IPS DF 19.7 (cell line): Measurements from ENCODE around the gene DTWD2.
"Not testable (repeated sequence)": the region's sequence is repeated elsewhere in the genome, so short reads cannot be mapped to it uniquely, and the experiment has no call there.

Source experiments
- DNase-seq: peaks from one replicate; pipeline ENCODE4 v3.0.0-alpha.2; 2013; ENCODE audit warnings: low read depth, low spot score

Gene DTWD2

DNA sequence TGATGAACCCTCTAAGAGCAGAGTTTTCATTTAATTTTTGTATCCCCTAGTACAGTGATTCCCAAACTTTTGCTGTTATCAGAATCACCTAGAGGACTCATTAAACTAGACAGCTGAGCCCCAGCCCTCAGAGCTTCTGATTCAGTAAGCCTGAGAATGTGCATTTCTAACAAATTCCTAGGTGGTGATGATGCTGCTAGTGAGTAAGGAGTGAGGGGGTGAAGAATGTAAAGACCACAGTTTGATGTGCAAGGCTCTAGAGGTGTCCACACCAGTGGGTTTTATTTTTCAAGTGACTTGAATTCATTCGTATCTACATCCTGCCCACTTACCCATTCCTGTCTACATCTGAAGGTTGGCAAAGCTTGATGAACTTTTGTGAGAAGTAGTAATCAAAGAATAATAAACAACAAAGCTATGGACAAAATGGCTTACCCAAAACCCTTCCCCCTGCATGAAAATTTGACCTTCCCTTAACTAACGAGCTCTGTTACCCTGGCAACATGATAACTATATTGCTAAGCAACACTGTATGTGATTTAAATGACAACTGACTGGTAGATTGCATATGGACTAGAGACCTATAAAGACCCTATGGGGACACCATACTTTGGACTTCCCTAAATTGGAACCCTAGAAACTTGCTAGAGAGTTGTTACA is 35.2 kb downstream of the DTWD2 start:
- no peak for DNase-seq

DNA sequence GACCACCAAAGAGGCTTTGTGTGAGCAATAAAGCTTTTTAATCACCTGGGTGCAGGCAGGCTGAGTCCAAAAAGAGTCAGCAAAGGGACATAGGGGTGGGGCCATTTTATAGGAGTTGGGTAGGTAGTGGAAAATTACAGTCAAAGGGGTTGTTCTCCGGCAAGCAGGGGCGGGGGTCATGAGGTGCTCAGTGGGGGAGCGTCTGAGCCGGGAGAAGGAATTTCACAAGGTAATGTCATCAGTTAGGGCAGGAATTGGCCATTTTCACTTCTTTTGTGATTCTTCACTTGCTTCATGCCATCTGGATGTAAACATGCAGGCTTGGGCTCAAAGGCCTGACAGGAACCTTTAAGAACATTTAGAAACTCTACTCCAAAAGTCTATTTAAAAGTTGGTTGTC is 36.0 kb downstream of the DTWD2 start:
- DNase-seq = not testable (repeated sequence)

DNA sequence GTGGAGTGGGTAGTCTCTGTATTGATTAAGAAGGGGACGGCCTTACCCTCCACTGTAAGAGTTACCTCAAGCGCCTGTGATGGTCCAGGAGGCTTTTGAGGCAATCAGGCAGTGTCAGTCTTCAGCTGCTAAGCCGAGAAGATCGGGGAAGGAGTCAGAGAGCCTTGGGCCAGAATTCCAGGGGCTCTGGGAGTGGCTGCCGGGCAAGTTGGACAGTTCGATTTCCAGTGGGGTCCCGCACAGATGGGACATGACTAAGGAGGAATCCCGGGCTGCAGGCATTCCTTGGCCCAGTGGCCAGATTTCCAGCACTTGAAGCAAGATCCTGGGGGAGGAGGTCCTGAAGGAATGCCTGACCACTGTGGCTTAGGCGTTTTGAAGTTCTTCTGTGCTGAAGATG is 38.0 kb downstream of the DTWD2 start:
- not testable (repeated sequence) for DNase-seq

DNA sequence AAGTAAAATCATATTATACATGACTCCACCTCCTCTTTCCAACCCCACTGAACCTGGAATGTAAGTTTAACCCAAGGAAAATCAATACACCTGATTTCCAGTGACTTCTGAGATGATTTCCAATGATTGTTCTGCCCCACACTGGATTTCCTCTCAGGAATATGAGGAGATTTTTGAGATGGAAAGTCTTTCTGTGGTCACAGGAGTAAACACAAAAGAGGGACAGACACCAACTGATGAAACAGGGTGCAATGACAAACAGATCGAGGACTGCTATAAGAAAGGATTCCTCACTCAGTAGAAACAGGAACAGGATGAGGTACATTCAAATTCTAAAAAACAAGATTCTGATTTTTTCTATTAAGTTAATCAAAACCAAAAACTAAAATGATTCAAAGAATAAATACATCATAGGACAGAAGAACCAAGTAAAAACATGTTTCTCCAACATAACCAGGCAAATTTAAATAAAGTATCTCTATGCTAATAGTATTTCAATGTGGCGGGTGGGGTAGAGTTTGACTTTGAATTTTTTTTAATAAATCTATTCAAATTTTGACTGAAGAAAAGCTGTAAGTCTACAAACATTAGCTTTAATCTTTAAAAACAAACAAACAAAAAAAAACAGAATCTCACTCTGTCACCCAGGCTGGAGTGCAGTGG is 42.1 kb downstream of the DTWD2 start:
- no peak for DNase-seq

DNA sequence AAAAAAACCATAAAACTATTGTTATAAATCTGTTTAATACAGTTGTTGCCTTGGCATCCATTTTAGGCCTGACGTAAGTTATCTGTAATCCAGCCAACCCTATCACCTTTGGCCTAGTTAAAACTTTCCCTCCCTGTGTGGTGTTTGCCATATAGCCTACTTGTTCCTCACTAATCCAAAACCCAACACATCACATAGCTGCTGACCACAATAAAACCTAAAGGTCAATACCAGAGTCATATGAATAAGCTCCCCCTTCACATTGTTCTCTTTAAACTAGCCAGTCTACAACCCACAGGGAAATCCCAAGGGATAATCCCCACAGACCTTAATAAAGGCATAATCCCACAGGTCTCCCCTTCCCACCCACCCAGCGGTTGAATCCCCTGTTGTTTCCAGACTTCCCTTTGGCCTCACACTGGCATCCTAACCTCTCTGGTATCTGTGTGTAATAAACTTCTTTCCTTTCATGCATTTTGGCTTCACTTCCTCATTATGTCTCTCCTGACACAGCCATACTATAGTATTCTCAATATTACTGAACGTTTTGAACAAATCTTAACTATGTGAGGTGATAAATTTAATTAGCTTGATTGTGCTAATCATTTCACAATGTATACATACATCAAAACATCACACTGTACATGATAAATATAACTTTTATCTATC is 50.8 kb downstream of the DTWD2 start:
- no peak for DNase-seq

DNA sequence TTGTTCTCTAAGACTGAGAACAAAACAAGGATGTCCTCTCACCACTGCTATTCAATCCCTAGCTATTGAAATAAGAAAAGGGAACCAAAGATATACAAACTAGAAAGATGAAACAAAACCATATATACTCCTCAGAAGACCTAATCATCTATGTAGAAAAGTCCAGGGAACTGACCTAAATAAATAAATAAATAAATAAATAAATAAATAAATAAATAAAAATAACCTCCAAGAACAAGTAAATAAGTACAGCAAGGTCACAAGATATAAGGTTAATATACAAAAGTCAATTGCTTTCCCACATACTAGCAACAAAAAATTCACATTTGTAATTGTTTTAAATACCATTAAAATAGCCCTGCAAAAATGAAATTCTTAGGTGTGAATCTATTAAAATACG is 54.6 kb downstream of the DTWD2 start:
- no peak for DNase-seq

DNA sequence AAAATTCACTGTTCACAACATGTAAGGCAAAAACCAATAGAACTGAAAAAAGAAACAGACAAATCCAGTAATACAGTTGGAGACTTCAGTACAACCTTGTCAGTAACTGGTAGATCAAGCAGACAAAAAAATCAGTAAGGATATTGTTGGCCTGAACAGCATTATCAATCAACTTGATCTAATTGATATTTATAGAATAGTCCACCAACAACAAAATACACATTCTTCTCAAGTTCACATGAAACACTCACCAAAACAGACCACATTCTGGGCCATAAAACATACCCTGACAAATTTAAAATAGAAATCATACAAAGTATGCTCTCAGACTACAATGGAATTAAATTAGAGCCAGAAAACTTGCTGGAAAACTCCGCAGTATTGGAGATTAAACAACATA is 56.8 kb downstream of the DTWD2 start:
- DNase-seq = no peak

DNA sequence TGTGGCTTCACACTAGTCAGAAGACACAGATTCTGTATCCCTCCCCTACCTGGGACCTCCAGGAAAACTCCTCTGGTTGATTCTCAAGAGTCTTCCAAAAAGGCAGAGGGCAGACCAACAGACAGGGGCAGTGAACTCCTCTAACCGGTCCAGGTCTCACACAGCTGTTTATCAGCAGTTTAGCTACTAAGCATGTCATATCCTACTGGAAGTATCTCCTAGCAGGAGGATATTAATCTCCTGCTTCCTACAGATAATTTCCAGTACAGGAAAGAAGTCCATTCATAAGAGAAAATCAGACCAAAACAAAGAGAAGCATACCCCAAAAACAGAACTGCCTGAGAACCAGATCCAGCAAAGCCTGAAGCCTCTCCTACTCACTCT is 64.3 kb downstream of the DTWD2 start:
- DNase-seq = no peak

DNA sequence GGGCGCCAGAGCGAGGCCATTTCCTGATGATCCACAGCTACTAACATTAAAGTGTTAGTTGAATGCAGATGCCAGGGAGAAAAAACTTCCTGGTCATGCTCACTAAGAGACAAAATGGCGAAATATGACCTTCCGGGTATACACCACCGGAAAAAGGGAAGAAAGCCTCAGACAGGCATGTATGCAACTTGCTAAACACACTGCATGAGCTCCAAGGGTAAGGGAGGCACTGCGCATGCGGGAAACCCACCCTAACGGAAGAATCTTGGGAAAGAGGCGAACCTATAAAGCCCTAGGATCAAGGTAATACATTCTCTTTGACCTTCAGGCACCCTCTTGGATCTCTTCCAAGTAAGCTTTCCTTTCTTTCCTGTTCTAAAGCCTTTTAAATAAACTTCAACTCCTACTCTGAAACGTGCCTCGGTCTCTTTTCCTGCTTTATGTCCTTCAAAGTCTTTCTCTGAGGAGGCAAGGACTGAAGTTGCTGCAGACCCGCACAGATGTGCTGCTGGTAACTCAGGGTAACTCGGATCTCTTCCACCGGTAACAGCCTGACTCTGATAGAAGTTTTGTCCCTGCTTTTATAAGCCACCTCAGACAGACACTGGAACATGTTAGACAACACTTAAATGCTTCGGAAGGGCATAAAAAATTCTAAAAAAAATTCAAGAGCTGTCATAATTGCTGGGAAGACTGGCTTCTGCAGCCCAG is 64.9 kb downstream of the DTWD2 start:
- no peak for DNase-seq

DNA sequence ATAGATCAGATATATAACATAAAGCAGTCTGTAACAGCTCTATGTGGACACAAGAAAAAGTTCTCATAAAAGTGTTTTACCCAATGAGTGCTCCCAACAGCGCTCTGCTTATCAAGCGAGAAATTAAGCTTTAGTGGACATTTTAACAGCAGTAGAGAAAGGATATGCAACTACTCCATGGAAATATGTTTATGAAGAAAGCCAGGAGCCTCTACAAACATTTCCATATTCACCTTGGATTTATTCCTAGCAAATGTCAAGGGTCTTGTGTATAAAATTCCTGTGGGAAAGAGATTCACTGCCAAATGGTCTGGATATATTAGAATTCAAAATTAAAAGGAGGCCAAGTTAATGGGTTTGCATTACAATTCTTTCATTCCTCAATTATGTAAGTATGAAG is 66.5 kb downstream of the DTWD2 start:
- DNase-seq = no peak

DNA sequence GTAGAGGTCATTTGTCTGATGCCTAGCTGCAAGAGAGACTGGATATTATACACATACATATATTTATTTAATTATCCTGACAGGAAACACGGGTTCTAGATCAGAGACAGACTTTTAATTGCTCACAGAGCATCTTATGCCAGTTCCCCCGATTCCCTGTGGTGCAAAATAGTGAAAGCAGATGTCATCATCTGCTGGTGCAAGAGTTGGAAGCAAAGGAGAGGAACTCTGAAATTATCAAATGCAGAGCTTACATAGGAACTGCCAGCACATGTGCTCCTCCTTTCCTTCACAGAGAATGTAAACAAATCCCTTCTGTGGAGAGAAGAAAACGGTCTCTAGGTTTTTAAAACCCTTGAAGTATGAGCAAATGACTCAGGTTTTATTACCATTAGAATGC is 69.3 kb downstream of the DTWD2 start:
- no peak for DNase-seq

DNA sequence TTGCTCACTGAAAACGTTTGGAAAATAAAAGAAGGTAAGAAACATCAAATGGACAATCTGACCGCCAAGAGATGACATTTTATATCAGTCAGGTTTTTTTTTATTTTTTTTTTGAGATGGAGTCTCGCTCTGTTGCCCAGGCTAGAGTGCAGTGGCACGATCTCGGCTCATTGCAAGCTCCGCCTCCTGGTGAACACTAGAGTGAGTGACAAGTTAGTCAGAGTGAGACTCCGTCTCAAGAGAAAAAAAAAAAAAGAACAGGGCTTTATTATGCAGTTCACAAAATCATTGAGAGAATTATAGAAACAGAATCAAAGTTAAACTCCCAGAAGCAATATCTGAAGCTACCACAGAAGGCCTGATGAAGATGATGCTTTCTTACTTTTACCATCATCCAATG is 70.1 kb downstream of the DTWD2 start:
- DNase-seq = no peak

DNA sequence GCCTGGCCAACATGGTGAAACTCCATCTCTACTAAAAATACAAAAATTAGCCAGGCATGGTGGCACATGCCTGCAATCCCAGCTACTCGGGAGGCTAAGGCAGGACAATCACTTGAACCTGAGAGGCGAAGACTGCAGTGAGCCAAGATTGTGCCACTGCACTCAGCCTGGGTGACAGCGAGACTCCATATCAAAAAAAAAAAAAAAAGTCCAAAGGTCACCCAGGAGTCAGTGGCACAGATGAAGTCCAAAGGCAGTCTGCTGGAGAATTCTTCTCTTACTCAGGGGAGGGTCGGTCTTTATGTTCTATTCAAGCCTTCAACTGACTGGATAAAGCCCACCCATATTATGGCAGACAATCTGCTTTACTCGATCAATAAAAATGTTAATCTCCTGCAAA is 80.8 kb downstream of the DTWD2 start:
- not testable (repeated sequence) for DNase-seq

DNA sequence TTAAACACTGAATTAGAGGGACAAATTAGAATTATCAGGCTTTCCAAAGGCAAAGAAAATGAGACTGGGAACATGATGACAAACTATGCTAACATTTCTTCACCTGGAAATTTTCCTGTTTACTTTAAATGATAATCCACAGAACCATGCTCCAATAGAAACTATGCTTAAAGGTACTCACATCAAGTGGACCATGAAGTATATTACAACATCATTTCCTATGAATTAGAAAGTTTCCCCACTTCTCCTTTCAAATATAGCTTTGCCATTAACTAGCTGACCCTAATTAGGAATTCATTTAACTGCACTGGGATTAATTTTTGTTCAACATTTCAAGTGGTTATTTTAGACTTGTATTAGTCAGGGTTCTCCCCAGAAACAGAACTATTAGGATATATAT is 81.4 kb downstream of the DTWD2 start:
- DNase-seq = no peak

DNA sequence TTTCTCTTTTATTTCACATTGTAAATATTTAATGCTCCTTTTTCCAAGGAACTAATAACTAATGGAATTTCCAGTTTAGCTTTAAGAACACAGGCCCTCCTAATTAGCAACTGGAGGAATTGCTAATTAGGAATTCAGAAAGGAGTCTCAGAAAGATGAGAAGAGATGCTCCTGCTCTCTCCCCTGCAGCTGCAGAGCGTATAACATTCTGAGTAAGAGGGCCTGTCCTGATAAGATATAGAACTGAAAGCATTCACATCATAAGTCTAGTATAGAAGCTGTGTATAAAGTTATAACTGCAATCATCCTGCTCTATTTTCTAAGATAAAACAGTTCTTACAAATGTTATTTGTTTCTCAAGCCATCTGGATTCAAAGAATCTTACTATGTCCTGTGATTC is 83.2 kb downstream of the DTWD2 start:
- DNase-seq = no peak

DNA sequence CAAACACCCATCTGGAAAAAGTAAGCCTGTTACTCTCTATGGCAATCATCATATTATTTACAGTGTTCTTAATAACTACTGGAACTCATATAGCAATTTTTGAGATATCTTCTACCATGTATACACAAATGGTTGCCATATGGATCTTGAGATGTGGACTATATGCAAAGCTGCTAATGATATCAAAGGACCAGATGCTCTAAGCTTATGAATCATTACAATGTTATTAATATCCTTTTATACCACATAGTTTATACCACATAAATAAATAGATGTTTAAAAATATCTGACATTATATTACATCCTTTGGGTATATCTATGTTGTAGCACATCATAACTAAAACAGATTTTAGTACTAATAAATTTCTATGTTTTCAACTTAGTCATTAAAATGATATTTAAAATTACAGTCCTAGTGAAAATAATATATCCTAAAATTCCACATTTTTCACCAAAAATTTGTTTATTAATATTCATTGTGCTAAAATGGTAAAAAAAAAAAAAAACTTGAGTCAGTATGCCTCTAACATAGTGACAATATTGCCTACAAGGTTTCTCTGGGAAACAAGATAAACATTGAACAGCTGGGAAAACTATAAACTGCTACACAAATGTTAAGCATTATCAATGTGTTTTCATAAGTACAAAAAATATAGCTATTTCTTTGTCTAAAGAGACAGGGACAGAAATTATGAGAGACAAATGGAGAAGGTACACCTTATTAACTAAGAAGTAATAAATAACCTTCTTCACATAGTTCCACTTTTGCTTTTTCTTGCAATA is 85.5 kb downstream of the DTWD2 start:
- no peak for DNase-seq

DNA sequence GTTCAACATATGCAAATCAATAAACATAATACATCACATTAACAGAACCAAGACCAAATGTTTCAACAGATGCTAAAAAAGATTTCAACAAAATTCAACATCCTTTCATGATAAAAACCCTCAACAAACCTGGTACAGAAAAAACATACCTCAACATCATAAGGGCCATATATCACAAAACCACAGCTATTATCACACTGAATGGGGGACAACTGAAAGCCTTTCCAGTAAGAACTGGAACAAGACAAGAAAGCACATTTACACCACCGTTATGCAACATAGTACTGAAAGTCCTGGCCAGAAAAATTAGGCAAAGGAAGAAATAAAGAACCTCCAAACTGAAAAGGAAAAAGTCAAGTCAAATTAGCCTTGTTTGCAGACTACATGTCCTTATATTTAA is 93.6 kb downstream of the DTWD2 start:
- no peak for DNase-seq

DNA sequence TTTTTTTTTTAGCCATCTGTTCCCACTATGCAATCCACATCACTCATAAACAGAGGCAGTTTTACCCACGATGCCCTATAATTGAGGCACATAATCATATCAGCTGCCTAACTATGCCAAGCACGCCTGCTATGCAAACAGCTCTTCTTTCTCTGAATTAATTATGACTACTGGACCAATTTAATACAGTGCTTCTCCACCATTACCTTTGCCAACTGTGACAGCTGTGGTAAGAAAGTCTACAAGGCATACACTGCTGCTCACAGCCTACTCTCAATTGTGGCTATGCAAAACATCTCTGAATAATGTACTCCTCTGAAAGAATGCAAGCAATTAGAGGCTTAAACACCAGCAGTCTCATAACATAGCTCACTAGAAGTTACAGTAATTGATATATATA is 97.1 kb downstream of the DTWD2 start:
- no peak for DNase-seq

DNA sequence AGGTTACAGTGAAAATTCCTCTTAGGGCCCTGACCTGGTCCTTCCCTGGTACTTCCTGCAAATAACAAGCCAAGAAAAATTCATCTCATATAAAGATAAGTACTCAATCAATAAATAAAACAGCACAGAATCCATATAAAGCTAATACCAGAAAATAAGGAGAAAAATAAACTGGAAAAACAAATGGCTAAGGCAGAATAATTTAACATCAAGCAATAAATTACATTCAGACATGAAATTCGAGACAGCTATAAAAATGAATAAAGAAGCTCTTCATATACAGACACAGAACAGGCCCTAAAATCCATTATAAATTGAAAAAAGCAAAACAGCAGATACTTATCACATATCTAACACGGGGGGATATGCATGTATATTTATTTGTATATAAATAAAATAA is 99.2 kb downstream of the DTWD2 start:
- DNase-seq = no peak

DNA sequence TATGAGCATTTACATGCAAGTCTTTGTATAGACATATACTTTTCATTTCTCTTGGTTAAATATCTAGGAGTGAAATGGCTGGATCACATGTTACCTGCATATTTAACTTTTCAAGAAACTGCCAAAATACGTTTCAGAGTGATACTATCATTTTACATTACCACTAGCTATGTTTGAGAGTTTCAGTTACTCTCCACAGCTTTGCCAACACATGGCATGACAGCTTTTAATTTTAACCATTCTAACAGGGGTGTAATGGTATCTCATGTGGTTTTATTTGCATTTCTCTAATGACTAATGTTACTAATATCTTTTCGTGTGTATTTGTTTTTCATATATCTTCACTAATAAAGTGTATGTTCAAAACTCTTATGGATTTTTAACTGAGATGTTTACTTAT is 99.8 kb downstream of the DTWD2 start:
- DNase-seq = no peak

DNA sequence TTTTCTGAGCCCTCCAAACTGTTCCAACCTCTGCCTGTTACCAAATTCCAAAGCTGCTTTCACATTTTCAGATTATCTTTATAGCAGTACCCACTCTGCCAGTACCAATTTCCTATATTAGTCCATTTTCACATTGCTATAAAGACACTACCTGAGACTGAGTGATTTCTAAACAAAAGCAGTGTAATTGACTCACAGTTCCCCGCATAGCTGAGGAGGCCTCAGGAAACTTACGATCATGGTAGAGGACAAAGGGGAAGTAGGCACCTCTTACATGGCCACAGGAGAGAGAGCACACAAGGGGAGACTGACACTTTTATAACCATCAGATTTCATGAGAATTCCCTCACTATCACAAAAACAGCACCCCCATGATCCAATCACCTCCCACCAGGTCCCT is 105.0 kb downstream of the DTWD2 start:
- no peak for DNase-seq

DNA sequence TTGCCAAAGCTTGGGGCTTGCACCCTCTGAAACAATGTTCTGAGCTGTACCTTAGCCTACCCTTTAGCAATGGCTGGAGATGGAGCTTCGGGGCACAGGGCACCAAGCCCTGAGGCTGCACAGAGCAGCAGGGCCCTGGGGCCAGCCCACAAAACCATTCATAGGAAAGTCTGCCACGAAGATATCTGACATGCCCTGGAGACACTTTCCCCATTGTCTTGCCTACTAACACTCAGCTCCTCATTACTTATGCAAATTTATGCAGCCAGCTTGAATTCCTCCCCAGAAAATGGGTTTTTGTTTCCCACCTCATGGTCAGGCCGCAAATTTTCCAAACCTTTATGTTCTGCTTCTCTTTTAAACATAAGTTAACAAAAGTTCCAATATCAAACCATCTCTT is 105.7 kb downstream of the DTWD2 start:
- no peak for DNase-seq
